ENCODE results near the gene RPS6KA4.
"Not testable (repeated sequence)": the region's sequence is repeated elsewhere in the genome, so short reads cannot be mapped to it uniquely, and the experiment has no call there.

The RPS6KA4 gene

GRCh38 chr11:64358907-64359711 is at the start of gene RPS6KA4:
TSS of gene RPS6KA4 (plus strand) at chr11:64359162. CDS start at chr11:64359236, 74 bp downstream.
- peak; percentile 88 for DNase-seq

- no peak for DNase-seq
These were observed 46.0 kb upstream of the RPS6KA4 start for GRCh38 chr11:64312947-64313346.

GRCh38 chr11:64313491-64314145 is 45.3 kb upstream of the RPS6KA4 start:
- DNase-seq, result no peak

GRCh38 chr11:64314146-64314804 is 44.7 kb upstream of the RPS6KA4 start:
- DNase-seq, result no peak

GRCh38 chr11:64314805-64315561 is 44.0 kb upstream of the RPS6KA4 start:
- DNase-seq, result no peak

GRCh38 chr11:64315667-64316526 is 43.1 kb upstream of the RPS6KA4 start:
- DNase-seq, result not testable (repeated sequence)

- no peak for DNase-seq
These were observed 42.2 kb upstream of the RPS6KA4 start for GRCh38 chr11:64316672-64317324.

GRCh38 chr11:64317325-64317960 is 41.5 kb upstream of the RPS6KA4 start, which contains the start of gene TRMT112:
TSS of gene TRMT112 (minus strand) at chr11:64317559. CDS start at chr11:64317526, 33 bp downstream.
- DNase-seq, result peak; percentile 97

- DNase-seq, result peak; percentile 99
These were observed 40.8 kb upstream of the RPS6KA4 start, which contains the start of gene PRDX5 for GRCh38 chr11:64317961-64318765. TSS of gene PRDX5 (plus strand) at chr11:64318121. CDS start at chr11:64318216, 95 bp downstream.

- DNase-seq, result peak; percentile 29
These were observed 39.9 kb upstream of the RPS6KA4 start for GRCh38 chr11:64318766-64319761.

GRCh38 chr11:64320556-64320955 is 38.4 kb upstream of the RPS6KA4 start:
- DNase-seq, result no peak

- no peak for DNase-seq
These were observed 37.9 kb upstream of the RPS6KA4 start for GRCh38 chr11:64321026-64321425.

- DNase-seq, result no peak
These were observed 37.4 kb upstream of the RPS6KA4 start for GRCh38 chr11:64321533-64321932.

- no peak for DNase-seq
These were observed 36.1 kb upstream of the RPS6KA4 start for GRCh38 chr11:64322925-64323260.

- DNase-seq, result no peak
These were observed 35.6 kb upstream of the RPS6KA4 start for GRCh38 chr11:64323373-64323772.

GRCh38 chr11:64323984-64324383 is 35.0 kb upstream of the RPS6KA4 start:
- DNase-seq, result not testable (repeated sequence)

- DNase-seq, result no peak
These were observed 34.1 kb upstream of the RPS6KA4 start for GRCh38 chr11:64324692-64325469.

- no peak for DNase-seq
These were observed 31.6 kb upstream of the RPS6KA4 start for GRCh38 chr11:64327375-64327774.

Measured in suppressor macrophage treated with lipopolysaccharide for 4 hours (primary cell).